Activated CD4-positive, alpha-beta memory T cell treated with anti-CD3 and anti-CD28 coated beads, Interleukin-2, amount 10 ng/mL, durations not matched to agents 7 days and 5 days (primary cell): ENCODE results near the gene STRA6. TPM values are rescaled to one million over a fixed set of nuclear protein-coding genes. Genes with fewer than 3 reads are reported as not detected.

Experiments used
- CTCF ChIA-PET: fragments of 350-600 bp; sonication (Branson Sonifier 250); formaldehyde crosslinking; loops from one replicate; lab custom pipeline; 2021; ENCODE audit warnings: antibody characterized with exemption, inconsistent platforms; lab: Charles Lee
- POLR2A ChIA-PET: fragments of 350-600 bp; sonication (Branson Sonifier 250); formaldehyde crosslinking; loops from one replicate; lab custom pipeline; 2021; ENCODE audit warnings: antibody characterized with exemption; lab: Charles Lee
- DNase-seq: peaks from one replicate; pipeline ENCODE4 v3.0.0-alpha.2; 2020
- H3K27ac Mint-ChIP-seq: one replicate; pipeline ENCODE4 v1.8.0; 2021; ENCODE audit warnings: mild to moderate bottlenecking, mixed read lengths
- H3K27me3 Mint-ChIP-seq: one replicate; pipeline ENCODE4 v1.8.0; 2021; ENCODE audit warnings: mixed read lengths
- H3K36me3 Mint-ChIP-seq: one replicate; pipeline ENCODE4 v1.8.0; 2021; ENCODE audit warnings: low read depth, mixed read lengths
- H3K4me1 Mint-ChIP-seq: one replicate; pipeline ENCODE4 v1.8.0; 2021; ENCODE audit warnings: mixed read lengths
- H3K4me3 Mint-ChIP-seq: one replicate; pipeline ENCODE4 v1.8.0; 2021; ENCODE audit warnings: mild to moderate bottlenecking, mixed read lengths
- H3K9me3 Mint-ChIP-seq: one replicate; pipeline ENCODE4 v1.8.0; 2021; ENCODE audit warnings: mixed read lengths
- total RNA-seq, 2 experiments: library from RNA; stranded (reverse); gene quantifications; one replicate each; pipeline ENCODE4 v1.2.3, GENCODE V29; 2021

STRA6 gene
- total RNA-seq, 2 experiments from 2014 or later: not detected

GRCh38 chr15:74178326-74179100 lies 24.1 kb downstream of the STRA6 start:
- H3K4me3 Mint-ChIP-seq: no peak overlapping the region
- no peak for DNase-seq
- H3K27me3 Mint-ChIP-seq: peaks cover 2% of the 10 kb centered on the region
- H3K36me3 Mint-ChIP-seq: no peaks in the 10 kb centered on the region
- no peaks in the 10 kb centered on the region for H3K9me3 Mint-ChIP-seq
- no peaks in the 10 kb centered on the region for H3K4me1 Mint-ChIP-seq
- POLR2A ChIA-PET: no interaction called here
- H3K27ac Mint-ChIP-seq: no peak overlapping the region
- CTCF ChIA-PET: no interaction called here

GRCh38 chr15:74176262-74177214 lies 26.0 kb downstream of the STRA6 start:
- CTCF ChIA-PET: no interaction called here
- POLR2A ChIA-PET: no interaction called here
- H3K4me1 Mint-ChIP-seq: no peaks in the 10 kb centered on the region
- peaks cover 2% of the 10 kb centered on the region for H3K27me3 Mint-ChIP-seq
- H3K9me3 Mint-ChIP-seq: no peaks in the 10 kb centered on the region
- no peak overlapping the region for H3K4me3 Mint-ChIP-seq
- no peak for DNase-seq
- H3K36me3 Mint-ChIP-seq: no peaks in the 10 kb centered on the region
- no peak overlapping the region for H3K27ac Mint-ChIP-seq

- Mint-ChIP-seq H3K27me3 (peaks cover 2% of the 10 kb centered on the region), H3K27ac (no peak overlapping the region), H3K4me1 (no peaks in the 10 kb centered on the region), H3K4me3 (no peak overlapping the region), H3K36me3 (no peaks in the 10 kb centered on the region), H3K9me3 (no peaks in the 10 kb centered on the region)
- ChIA-PET POLR2A (no interaction called here), CTCF (no interaction called here)
- DNase-seq: no peak
Observed at GRCh38 chr15:74175271-74176191, 27.1 kb downstream of the STRA6 start.

- Mint-ChIP-seq H3K9me3 (no peaks in the 10 kb centered on the region), H3K27me3 (peaks cover 2% of the 10 kb centered on the region), H3K4me1 (no peaks in the 10 kb centered on the region), H3K4me3 (no peak overlapping the region), H3K27ac (no peak overlapping the region), H3K36me3 (no peaks in the 10 kb centered on the region)
- POLR2A ChIA-PET: no interaction called here
- DNase-seq: no peak
- CTCF ChIA-PET: no interaction called here
Observed at GRCh38 chr15:74174958-74175253, 27.7 kb downstream of the STRA6 start.

- CTCF ChIA-PET: no interaction called here
- no peaks in the 10 kb centered on the region for H3K9me3 Mint-ChIP-seq
- no peak overlapping the region for H3K27ac Mint-ChIP-seq
- no peak for DNase-seq
- H3K36me3 Mint-ChIP-seq: no peaks in the 10 kb centered on the region
- no peaks in the 10 kb centered on the region for H3K4me1 Mint-ChIP-seq
- peaks cover 2% of the 10 kb centered on the region for H3K27me3 Mint-ChIP-seq
- POLR2A ChIA-PET: no interaction called here
- H3K4me3 Mint-ChIP-seq: no peak overlapping the region
Observed at GRCh38 chr15:74174219-74174957, 28.2 kb downstream of the STRA6 start.

- Mint-ChIP-seq H3K4me1 (no peaks in the 10 kb centered on the region), H3K36me3 (no peaks in the 10 kb centered on the region), H3K4me3 (no peak within 1 kb of the TSS), H3K27ac (no peak within 1 kb of the TSS), H3K27me3 (peaks cover 2% of the 10 kb centered on the region), H3K9me3 (no peaks in the 10 kb centered on the region)
- ChIA-PET CTCF (no interaction called here), POLR2A (no interaction called here)
- DNase-seq: no peak
Observed at GRCh38 chr15:74173380-74174218, 29.0 kb downstream of the STRA6 start, which contains the start of gene ISLR. ISLR (plus strand) TSS chr15:74173710; CDS start chr15:74174859, 1,149 bp downstream.

GRCh38 chr15:74172701-74173379 lies 29.7 kb downstream of the STRA6 start:
- no peak for DNase-seq
- CTCF ChIA-PET: no interaction called here
- POLR2A ChIA-PET: no interaction called here

GRCh38 chr15:74171965-74172541 lies 30.5 kb downstream of the STRA6 start:
- Mint-ChIP-seq H3K27ac (no peak overlapping the region), H3K4me1 (no peaks in the 10 kb centered on the region)

More at GRCh38 chr15:74172701-74173379, 29.7 kb downstream of the STRA6 start:
- H3K4me3 Mint-ChIP-seq: no peak overlapping the region
- no peaks in the 10 kb centered on the region for H3K4me1 Mint-ChIP-seq
- no peaks in the 10 kb centered on the region for H3K36me3 Mint-ChIP-seq
- no peak overlapping the region for H3K27ac Mint-ChIP-seq
- no peaks in the 10 kb centered on the region for H3K27me3 Mint-ChIP-seq
- H3K9me3 Mint-ChIP-seq: no peaks in the 10 kb centered on the region

GRCh38 chr15:74170875-74171578 lies 31.6 kb downstream of the STRA6 start:
- no peak for DNase-seq
- Mint-ChIP-seq H3K27ac (no peak overlapping the region), H3K4me3 (no peak overlapping the region), H3K9me3 (no peaks in the 10 kb centered on the region), H3K36me3 (no peaks in the 10 kb centered on the region), H3K4me1 (no peaks in the 10 kb centered on the region), H3K27me3 (no peaks in the 10 kb centered on the region)
- ChIA-PET POLR2A (no interaction called here), CTCF (no interaction called here)

More at GRCh38 chr15:74171965-74172541, 30.5 kb downstream of the STRA6 start:
- ChIA-PET CTCF (interaction anchor here (0.6 kb wide), 1 partner anchor 22 kb away, joined by 3 read pairs; no protein-coding TSS in a partner anchor), POLR2A (no interaction called here)
- no peaks in the 10 kb centered on the region for H3K27me3 Mint-ChIP-seq
- H3K36me3 Mint-ChIP-seq: no peaks in the 10 kb centered on the region
- DNase-seq: no peak
- H3K9me3 Mint-ChIP-seq: no peaks in the 10 kb centered on the region
- no peak overlapping the region for H3K4me3 Mint-ChIP-seq

GRCh38 chr15:74170071-74170844 lies 32.3 kb downstream of the STRA6 start:
- Mint-ChIP-seq H3K4me3 (no peak overlapping the region), H3K36me3 (no peaks in the 10 kb centered on the region), H3K9me3 (no peaks in the 10 kb centered on the region), H3K27me3 (peaks cover 3% of the 10 kb centered on the region), H3K27ac (no peak overlapping the region), H3K4me1 (no peaks in the 10 kb centered on the region)
- DNase-seq: no peak
- ChIA-PET POLR2A (no interaction called here), CTCF (no interaction called here)
